T-helper 1 cell (primary cell): ENCODE results near the gene NDUFS6.
"Not testable (repeated sequence)": the region's sequence is repeated elsewhere in the genome, so short reads cannot be mapped to it uniquely, and the experiment has no call there.

ENCODE experiments used
- DNase-seq, 5 donors: peaks; one replicate each; pipeline ENCODE4 v3.0.0-alpha.2; 2012 to 2020

NDUFS6 gene

DNA sequence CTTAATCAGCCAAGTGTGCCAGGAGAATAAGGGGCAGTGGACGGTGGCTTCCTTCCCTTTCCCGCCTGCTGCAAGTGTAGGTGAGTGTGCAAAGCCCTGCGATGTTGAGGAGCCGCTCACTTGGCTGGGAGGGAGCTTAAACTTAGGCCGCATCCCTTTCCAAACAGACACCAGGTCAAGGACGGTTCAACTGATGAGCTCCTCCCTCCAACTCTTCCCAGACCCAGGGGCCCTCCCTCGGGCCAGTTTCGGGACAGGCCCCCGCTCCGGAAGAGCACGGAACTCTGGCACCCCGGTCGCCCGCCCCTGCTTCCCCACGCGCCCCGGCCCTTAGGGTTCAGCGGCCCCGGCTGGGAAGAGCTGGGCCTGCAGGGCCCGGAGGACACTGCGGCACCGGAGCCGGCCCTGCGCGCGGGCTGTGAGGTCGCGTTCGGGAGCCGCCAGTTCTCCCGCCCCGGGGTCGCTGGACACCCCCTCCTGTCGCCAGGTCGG, 2.1 kb upstream of the NDUFS6 start:
- peak in 3 of 5 donors; percentile 6 to 27 (median 20) for DNase-seq

DNA sequence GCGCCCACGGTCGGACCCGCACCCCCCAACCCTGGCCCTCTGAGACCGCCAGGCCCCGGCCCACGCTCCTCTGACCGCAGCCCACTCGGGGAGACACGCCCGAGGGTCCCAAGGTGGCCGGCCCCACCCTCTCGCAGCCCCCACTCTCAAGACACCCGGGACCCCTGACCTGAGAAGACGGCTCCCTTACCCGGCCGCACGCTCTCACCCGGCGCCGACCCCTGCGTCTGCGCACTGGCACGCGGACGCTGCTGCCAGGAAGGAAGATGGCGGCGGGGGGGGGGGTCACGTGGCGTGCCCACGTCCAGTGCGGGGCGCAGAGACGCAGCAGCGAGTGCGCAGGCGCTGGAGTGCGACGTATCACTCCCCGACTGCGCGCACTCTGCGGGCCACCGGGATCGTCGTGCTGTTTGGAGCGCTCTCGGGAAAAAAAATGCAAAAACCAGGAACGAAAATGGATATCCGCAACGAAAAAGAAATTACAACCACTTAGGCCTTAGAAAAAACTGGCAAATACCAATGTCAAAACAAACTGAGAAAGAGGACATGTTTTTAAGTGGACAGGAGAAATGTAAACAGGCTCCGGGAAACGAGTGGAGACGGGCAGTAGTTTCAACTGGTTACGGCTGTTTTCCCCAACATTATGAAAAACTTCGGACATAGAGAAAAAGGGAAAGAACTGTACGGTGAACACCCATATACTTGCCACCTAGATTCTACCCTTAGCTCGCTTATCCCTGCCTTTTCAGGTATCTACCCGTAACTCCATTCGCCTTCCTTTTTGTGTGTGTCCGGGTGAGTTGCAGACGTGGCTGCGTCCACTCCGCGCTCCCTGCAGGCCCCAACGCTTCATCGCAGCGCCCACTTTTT, 1.4 kb upstream of the NDUFS6 start, which contains the start of gene MRPL36:
TSS of gene MRPL36 (minus strand) at position 236 of the 870 bp plus-strand sequence. CDS start 902 bp downstream, outside the sequence.
- peak; percentile 87 to 94 (median 91) for DNase-seq

DNA sequence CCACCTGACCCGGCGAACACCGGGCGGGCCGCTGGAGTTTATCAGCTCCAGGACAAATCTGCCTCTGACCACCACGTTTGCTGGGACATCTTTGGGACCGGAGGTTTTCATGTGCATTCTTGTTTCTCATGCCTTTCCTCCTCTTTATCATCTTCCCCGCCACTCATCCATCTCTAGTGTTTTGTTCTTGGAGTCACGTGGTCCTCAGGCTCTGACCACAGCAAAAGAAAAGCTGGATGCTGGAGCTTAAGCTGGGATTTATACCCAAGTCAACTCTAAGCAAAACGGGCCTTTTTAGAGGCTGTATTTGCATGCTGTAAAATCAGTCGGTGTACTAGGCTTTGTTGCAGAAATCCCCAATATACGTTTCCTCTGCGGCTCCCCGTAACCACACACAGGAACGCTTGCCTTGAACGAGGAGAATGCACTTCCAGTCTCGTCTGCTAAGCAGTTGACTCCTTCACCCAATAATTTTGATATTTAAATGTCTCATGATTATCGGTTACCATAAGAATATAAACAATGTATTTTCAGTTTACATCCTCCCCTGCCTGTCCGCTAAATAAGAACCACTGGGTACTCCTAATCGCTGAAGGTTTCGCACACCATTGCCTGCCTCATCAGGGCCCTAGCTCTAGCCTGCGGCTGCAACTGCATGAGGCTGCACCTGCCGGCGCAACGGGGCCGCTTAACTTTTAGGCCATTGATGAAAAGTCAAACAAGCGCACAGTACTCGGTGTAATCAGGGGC, 560 bp upstream of the NDUFS6 start:
- peak in 3 of 5 donors; percentile 36 to 48 (median 42) for DNase-seq

DNA sequence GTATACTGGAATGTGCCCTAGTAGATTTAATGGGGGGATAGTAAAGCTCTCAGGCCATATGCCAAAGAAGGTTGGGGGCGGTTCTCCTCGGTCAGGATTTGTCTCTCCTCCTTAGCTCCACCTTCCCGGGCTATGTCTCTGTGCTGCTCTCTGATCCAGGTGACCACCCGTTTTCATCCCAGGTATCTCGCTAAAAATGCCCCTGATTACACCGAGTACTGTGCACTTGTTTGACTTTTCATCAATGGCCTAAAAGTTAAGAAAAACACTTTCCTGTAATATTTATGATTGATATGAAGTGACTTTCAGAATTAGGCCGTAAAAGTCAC, 724 bp downstream of the NDUFS6 start:
- DNase-seq = no peak

DNA sequence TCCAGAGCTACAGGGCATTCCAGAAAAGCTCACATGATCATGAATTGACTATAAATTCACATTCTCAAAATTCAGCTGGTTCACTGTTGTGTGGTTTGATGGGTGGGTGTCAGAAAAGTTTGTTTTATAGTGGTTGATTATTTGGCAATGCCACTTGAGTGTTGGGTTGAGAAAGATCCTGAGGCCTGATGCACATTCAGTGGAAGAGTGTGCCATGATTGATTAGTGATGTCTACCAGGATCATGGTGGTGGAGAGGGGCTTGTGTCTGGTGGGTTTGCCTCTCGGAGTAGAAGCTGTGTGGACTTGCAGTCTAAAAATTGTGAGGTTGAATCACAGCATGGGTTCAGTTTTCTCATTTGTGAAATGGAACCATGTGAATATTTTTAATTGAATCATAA, 2.0 kb downstream of the NDUFS6 start:
- DNase-seq = no peak

DNA sequence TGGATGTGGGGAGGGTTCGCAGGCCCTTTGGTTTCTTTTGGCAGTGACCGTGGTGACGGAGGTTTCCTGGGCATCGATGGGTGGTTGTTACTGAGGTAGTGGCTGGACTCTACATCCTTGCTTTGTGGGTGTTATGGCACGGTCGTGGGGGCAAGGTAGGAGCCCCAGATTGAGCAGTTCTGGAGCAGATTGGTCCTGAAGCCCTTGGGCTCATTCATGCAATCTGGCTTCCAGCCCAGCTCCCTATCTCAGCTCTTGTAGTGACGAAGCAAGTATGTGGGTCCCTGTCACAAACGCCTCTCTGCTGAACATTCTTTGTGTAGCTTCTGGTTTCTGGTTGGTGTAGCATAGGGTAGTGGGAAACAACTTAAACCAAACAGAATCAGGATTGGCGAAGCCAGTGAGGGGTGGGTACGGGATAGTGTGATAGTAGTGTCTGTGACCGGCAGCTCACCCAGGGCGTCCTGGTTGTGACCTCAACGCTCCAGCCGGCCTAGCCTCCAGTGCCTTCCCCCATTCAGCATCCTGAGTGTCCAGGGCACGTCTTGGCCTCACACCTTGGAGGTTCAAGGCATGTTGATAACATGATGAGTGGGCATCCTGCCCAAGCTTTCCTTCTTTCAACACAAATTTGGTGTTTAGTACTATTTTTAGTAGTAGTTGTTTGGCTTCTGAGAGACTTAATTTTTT, 2.9 kb downstream of the NDUFS6 start:
- DNase-seq = no peak

DNA sequence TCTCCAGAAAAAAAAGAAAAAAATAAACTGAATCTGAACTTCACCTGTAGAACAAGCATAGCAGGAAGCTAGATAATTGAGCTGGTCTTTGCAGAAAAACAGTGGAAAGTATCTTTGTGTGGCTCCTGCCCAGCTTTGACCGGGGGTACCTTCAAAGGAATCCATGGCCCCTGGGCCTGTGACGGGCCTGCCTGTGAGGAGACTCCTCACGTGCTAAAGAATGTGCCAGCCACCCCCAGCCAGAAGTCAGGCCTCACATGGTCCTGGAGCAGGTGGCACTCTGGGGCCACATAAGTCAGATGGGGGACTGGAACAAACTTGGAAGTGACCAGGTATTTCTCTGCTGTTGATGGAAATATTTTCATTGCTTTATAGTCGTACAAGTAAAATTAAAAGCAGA, 4.1 kb downstream of the NDUFS6 start:
- no peak for DNase-seq

DNA sequence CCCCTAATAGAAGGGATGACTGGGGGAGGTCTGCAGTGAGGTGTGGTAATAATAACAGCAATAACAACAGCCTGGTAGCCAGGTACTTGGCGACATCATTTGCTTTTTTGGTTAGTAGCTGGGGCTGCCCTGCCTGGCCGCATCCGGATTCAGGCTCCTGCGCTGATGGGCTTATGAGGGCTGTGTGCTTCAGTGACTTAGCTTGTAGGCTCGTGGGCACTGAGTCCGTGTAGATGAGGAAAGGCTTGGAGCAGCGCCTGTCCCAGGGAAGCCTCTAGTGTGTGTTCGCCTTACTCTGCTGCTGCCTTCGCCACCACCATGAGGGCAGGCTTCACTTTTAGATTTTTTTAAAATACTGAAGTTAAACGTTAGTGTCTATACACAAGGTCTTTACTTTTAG, 4.5 kb downstream of the NDUFS6 start:
- DNase-seq = no peak

DNA sequence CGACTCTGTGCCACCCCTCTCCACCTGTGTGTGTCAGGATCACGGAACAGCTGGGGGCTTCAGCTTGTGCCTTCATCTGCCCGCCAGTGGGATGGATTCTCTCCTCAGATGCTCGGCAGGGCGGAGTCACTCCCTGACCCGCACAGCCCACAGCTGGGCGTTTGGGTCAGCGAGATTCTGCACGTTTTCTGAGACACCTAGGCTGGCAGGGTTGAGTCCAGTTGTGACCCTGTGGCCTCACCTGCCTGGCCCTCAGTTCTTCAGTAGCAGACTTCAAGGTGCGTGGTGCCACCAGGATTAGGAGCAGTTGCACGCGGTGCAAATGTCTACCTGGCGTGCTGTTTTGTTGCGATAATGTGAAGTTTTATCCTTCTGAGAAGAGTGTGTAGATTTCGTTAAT, 5.0 kb downstream of the NDUFS6 start:
- DNase-seq = no peak

DNA sequence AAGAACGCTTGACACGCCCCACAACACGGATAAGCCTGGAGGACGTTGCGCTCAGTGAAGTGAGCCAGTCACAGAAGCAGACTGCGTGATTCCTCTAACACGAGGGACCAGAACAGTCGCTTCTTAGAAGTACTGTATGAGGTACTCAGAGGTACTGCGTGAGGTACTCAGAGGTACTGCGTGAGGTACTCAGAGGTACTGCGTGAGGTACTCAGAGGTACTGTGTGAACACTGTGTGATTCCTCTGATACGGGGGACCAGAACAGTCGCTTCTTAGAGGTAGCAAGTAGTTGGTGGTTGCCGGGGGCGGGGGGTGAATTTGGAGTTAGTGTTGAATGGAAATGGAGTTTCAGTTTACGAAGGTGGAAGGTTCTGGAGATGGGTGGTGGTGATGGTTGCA, 5.8 kb downstream of the NDUFS6 start:
- no peak for DNase-seq

DNA sequence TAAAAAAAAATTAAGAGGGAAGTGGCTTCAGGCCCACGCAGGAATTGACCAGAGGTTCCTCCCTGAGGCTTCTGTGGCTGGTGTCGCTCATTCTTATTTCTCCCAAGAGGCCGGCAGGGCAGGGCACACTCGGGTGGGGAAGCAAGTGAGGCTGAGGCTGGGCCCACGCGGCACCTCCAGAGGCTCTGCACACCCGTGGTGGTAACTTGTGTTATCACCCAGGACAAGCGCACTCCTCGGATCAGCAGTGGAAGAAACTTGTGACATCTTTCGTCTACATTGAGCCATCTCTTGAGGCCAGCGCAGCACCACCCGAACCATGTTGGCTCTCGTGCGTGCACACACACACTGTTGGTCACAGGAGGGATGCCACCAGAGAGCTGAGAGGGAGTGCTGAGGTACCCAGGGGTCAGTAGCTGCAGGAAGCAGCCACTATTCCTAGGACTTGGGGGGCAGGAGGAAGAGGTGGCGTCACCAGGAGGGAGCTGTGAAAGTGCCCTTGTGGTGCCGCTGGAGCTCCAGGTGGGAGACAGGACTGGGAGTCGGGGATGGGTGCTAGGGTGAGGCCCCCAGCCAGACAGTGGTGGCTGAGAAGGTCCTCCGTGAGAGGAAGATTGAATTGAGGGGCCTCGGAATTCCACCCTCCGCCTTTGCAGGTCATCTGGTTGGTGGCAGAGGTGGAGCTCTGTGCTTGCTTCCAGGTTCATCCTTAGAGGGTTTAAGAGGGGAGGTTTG, 6.4 kb downstream of the NDUFS6 start:
- no peak for DNase-seq

DNA sequence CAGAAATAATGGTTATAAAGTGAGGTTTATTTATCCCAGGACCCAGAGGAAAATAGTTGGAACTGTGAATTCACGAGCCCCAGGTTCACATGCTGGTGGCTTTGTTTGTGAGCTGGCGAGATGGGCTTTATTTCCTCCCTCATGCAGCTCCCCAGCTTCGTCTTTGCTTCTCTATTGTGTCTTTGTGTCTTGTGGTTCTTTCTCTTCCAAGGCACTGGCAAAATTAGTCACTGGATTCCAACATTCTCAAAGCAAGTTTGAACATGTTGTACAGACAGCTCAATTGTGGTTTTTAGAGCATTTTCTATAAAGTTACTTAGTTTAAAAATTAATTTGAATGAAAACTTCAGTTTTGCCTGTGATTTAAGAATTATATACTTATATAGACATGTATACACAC, 7.2 kb downstream of the NDUFS6 start:
- no peak for DNase-seq

DNA sequence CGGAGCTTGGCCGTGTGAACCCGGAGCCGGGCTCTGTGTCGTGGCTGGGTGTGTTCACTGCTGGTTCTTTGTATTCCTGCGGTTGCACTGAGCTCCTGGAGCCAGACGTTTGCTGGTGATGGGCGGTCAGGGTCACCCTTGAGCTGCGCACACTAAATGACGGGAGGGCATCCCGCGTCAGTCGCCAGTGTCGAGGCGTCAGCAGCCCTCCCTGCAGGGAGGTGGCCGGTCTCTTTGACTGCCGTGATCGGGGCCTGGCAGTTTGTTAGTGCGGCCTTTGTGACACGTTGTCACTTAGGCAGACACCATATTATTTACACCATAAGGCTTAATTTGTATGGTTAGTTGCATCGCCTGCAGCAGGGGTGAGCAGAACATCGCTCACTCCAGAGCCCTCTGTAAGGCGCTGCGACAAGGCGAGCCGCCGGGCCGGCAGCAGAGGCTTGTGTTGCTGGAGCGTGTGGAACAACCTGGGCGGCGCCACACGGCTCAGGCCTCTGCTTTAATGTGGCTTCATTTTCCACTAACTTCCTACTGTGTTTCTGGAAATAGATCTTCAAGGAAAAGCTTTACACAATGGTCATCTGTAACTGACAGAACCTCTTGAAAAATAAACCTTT, 8.3 kb downstream of the NDUFS6 start:
- DNase-seq = no peak

DNA sequence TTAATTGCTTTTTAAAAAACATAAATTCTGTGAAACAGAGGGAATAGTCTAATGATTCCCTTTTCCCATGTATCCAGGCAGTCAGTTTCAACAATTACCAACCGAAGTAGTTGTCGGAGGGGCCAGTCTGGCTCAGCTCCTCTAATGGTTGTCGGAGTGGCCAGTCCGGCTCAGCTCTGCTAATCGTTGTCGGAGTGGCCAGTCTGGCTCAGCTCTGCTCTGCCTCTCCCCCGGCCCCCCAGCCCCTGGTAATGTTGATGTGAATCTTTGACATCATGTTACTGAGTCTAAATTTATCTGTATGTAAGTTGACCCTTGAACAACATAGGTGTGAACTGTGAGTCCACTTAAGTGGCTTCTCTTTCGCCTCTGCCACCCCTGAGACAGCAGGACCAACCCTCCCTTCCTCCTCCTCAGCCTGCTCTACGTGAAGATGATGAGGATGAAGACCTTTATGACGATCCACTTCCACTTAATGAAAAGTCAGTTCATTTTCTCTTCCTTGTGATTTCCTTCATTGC, 9.4 kb downstream of the NDUFS6 start:
- DNase-seq = no peak

DNA sequence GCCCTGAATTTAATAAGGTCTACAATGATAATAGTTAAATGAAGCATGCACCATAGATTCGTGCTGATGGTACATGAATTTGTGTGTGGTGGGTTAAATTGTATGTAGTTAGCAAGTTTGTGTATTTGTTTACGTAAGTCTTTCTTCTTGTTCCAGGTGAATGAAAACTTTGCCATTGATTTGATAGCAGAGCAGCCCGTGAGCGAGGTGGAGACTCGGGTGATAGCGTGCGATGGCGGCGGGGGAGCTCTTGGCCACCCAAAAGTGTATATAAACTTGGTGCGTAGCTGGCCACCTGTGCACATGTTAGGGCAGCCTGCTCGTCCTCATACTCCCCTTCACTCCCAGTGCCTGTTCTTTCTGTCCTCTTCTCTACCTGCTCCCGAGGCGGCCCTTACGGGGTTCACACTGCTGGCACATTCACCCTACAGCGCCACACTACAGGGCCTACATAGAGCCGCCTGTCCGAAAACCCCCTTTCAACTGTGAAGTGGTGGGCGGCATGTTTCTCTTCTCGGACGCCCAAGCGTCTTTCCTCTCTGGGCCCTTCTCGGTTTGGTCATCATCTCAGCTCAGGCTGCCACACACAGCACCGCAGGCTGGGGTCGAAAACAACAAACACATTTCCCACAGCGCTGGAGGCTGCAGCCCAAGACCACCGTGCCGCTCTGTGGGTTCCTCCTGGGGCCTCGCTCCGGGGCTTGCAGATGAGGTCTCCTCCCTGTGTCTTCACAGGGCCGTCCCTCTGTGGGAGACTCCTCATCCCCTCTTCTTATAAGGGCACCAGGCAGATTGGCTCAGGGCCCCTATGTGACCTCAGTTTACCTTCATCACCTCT, 13.2 kb downstream of the NDUFS6 start:
- no peak for DNase-seq

DNA sequence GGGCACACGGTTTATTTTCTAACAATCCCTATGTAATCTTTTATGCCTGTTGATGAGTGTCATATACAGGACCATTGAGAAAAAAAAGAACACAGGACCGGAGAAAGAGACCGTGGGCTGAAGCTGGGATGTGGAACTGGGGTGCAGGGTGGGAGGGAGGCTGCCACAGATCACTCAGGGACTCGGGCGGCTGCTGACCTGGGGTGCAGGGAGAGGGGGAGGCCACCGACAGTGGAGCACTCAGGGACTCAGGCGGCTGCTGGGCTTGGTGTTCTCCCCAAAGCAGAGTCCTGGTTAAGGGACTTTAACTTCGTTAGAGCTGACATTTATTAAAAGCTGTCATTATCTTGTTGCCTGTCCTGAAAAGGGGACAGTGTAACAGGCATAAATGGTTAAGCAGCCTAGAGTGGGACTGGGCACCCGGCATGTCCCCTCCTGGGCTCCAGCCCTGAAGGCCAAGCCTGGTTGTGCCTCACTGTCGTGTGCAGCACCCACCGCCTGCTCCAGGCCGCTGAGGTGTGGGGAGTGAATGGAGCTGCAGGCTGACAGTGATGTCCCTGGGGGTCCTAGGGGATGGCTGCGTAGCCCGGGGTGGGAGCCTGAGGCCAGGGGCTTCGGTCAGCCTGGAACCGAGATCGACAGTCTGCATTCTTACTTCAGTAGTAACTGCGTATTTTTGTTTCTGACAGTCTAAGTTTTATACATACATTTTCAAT, 14.0 kb downstream of the NDUFS6 start:
- no peak for DNase-seq

DNA sequence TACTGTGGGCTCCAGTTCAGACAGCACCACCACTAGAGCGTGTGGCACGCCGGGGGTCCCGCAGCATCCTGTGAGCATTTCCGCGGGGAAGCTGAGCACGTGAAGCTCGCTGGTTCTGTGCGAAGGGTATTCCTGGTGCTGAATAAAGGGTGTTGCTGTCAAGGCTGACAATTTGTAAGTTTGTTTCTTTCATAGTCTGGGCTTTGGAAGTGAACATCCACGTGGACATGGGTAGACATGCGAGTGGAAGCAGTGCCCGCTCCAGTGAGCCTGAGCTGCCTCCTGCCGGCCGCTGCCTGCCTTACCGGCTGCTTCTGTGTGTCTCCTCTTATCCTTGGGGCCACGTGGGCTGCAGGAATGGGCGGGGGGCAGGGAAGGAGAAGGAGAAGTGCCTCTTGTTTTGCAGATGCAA, 14.7 kb downstream of the NDUFS6 start:
- no peak for DNase-seq

DNA sequence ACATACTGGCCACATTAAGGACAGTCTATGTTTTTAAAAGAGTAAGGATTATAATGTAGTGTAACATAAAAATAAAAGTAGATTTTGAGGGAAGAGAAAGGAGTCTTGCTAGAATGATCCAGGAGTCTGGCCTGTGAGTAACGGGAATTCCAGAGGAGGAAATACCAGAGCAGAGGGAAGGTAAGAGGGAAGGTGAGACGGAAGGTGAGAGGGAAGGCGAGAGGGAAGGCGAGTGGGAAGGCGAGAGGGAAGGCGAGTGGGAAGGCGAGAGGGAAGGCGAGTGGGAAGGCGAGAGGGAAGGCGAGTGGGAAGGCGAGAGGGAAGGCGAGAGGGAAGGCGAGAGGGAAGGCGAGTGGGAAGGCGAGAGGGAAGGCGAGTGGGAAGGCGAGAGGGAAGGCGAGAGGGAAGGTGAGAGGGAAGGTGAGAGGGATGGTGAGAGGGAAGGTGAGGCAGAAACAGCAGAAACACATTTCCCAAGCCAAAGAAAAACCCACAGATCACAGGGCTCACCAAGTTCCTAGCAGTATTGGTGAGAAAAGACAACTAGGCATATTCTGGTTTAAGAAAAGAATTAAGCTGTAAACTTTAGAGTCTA, 15.4 kb downstream of the NDUFS6 start:
- not testable (repeated sequence) for DNase-seq

DNA sequence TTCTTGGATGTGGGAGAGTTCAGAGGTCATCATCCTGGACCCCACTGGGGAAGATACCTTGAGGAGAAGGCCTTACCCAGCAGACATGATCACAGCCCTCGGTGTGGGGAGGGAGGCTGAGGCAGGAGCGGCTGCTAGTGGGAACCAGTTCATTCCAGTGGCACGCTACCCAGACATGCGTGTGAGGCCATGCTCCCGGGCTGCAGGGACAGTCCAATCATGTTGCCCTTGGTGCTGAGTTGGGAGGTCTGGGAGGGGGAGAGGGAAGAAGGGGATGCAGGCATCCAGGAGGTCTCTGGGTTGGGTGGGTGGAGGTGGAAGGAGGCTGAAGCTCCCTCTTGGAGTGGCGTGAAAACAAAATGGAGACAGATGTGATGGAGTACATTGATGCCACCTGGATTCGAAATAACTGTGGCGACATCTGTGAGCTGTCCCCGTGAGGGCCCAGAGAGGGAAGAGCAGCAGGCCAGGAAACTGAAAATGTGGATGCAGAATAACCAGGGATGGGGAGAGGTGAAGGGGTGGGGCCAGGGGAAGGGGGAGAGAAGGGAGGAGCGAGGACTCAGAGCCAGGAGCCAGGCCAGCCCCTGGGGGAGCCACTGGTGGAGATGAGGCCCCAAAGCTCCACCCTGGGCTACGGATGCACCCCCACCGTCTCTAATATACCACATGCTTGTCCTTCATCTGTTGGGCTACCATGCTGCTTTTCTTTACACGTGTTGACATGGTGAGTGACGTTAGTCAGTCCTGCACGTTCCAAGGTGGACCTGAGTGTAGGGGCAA, 16.2 kb downstream of the NDUFS6 start:
- no peak for DNase-seq
